ENCODE data around the gene UTS2R.

Gene UTS2R

GRCh38 chr17:82412535-82413520, 41.3 kb downstream of the UTS2R start:
- intact Hi-C loops (cut with DNase I) = loop anchor here (5.0 kb wide), 1 partner anchor 61 kb away; no protein-coding TSS in a partner anchor
- DNase-seq = no peak

- DNase-seq = peak; percentile 42 to 87 (median 70)
- intact Hi-C loops (cut with DNase I) = loop anchor here (5.0 kb wide), 1 partner anchor 62 kb away; no protein-coding TSS in a partner anchor
These were observed 43.1 kb downstream of the UTS2R start for GRCh38 chr17:82414548-82415281.

- intact Hi-C loops (cut with DNase I) = no loop called here
- DNase-seq = no peak
These were observed 43.8 kb downstream of the UTS2R start for GRCh38 chr17:82415336-82415735.

- no peak for DNase-seq
- intact Hi-C loops (cut with DNase I) = no loop called here
These were observed 44.2 kb downstream of the UTS2R start for GRCh38 chr17:82415786-82416185.

- intact Hi-C loops (cut with DNase I) = no loop called here
- DNase-seq = no peak
These were observed 44.7 kb downstream of the UTS2R start for GRCh38 chr17:82416264-82416663.

GRCh38 chr17:82416771-82417170, 45.2 kb downstream of the UTS2R start:
- intact Hi-C loops (cut with DNase I) = no loop called here
- DNase-seq = no peak

GRCh38 chr17:82418001-82418986, 46.7 kb downstream of the UTS2R start, which contains the start of the genes HEXD and OGFOD3:
Gene HEXD (plus strand): TSS chr17:82418347. CDS start chr17:82419800, 1,453 bp downstream.
Gene OGFOD3 (minus strand): TSS chr17:82418586. CDS start chr17:82418485, 101 bp downstream.
- intact Hi-C loops (cut with DNase I) = no loop called here
- DNase-seq = peak; percentile 46 to 92 (median 84)

GRCh38 chr17:82419540-82419939, 48.0 kb downstream of the UTS2R start:
- intact Hi-C loops (cut with DNase I) = no loop called here

GRCh38 chr17:82424001-82424862, 52.7 kb downstream of the UTS2R start:
- intact Hi-C loops (cut with DNase I) = no loop called here
- peak in 18 of 42 donors; percentile 31 to 64 (median 52) for DNase-seq

More at GRCh38 chr17:82419540-82419939, 48.0 kb downstream of the UTS2R start:
- no peak for DNase-seq

GRCh38 chr17:82424863-82425159, 53.2 kb downstream of the UTS2R start:
- intact Hi-C loops (cut with DNase I) = no loop called here
- DNase-seq = no peak
